Measurements from ENCODE around the gene AGBL3. TPM values are rescaled to one million over a fixed set of nuclear protein-coding genes. Genes with fewer than 3 reads are reported as not detected.
A peak's percentile ranks its signal among the peaks of the same experiment; 100 is the strongest.
"Not testable (repeated sequence)": the region's sequence is repeated elsewhere in the genome, so short reads cannot be mapped to it uniquely, and the experiment has no call there.

AGBL3 gene
- total RNA-seq, 1 donor from 2014 or later, result 5.3 TPM

DNA sequence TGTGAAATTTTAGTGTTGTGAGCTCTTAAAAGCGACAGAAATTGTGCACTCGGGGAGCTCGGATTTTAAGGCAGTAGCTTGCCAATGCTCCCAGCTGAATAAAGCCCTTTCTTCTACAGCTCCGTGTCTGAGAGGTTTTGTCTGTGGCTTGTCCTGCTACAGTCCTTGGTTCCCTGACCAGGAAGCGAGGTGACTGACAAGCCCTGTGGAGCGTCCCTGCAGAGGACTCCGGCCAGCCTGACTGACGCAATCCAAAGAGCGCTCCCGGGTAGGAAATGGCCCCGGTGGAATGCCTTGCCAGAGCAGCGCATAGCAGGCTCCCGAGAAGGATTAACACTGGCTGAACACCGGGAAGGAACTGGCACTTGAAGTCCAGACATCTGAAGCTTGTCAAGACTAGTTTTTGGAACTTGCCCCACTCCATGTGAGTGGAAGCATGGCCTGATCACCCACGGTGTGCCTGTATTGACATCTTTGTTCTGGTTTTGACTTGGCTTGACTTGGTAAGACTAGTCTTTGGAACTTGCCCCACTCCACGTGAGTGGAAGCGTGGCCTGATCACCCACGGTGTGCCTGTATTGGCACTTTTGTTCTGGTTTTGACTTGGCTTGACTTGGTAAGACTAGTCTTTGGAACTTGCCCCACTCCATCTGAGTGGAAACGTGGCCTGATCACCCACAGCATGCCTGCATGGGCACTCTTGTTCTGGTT lies 185.4 kb downstream of the AGBL3 start:
- DNase-seq (ENCODE audit: low spot score), result not testable (repeated sequence)
- peak; percentile 36 for ATAC-seq
- intact Hi-C loops (cut with DNase I), result loop anchor here (10.0 kb wide), 1 partner anchor 177 kb away; no protein-coding TSS in a partner anchor

- not testable (repeated sequence) for ATAC-seq; DNase-seq (ENCODE audit: low spot score)
- intact Hi-C loops (cut with DNase I), result loop anchor here (10.0 kb wide), 1 partner anchor 179 kb away; no protein-coding TSS in a partner anchor
Measured at GRCh38 chr7:135173916-135174315, 187.6 kb downstream of the AGBL3 start.

DNA sequence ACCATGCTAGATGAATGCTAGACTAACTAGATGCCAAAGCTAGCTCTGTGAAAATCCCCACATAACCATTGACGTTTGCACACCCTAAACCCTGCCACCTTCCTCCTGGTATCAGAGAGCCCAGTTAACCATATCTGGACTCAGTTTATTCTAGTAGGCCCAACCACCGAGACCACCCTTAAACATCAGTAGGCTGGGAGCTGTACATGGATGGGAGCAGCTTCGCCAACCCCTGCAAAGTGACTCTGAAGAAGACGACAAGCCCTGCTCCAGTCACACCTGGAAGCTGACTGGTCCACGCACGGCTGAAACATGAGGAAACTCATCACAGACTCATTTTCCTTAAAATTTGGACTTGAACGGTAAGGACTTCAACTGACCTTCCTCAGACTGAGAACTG lies 188.6 kb downstream of the AGBL3 start:
- DNase-seq (ENCODE audit: low spot score) (no peak), ATAC-seq (no peak)
- intact Hi-C loops (cut with DNase I), result loop anchor here (10.0 kb wide), 1 partner anchor 180 kb away; no protein-coding TSS in a partner anchor

DNA sequence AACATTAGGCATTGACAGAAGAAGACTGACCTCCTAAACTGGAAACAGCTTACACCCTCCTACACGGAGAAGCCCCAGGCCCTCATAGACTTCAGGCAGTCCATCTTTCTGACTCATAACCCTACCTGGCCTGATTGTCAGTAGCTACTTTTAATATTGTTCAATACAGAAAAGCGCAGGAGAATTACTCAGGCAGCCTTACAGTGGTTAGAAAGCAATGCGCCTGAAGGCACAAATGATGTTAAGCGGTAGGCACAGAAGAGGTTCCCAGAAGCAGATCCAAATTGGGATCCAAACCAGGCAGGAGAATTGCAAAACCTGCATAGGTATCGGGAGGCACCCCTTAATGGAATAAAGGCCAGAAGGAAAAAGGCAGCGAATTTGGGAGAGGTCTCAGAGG lies 189.6 kb downstream of the AGBL3 start:
- no peak for ATAC-seq
- no peak for DNase-seq (ENCODE audit: low spot score)
- intact Hi-C loops (cut with DNase I), result loop anchor here (10.0 kb wide), 1 partner anchor 181 kb away; no protein-coding TSS in a partner anchor

DNA sequence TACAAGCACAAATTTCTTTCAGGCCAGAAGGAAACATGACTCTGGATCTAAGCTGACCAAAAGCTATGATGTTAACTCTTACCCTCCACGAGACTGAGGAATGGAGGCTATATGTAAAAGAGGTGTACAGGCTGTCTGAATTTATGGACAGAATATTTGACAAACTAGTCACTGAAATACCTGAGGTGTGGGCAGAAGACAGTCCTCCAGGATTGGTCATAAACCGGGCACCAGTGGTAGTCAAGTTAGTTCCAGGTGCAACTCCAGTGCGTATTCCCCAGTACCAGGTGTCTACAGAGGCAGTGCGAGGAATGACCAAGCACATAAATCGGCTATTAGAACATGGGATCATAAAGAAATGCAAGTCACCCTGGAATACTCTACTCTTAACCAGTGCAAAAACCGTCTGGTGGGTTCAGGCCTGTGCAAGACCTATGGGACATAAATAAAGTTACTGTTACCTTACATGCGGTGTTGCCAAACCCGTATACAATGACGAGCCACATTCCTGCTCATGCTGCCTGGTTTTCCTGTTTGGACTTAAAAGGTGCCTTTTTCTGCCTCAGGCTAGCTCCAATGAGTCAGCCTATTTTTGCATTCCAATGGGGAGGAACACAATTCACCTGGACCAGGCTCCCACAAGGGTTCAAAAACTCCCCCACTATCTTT lies 190.9 kb downstream of the AGBL3 start:
- intact Hi-C loops (cut with DNase I), result loop anchor here (10.0 kb wide), 1 partner anchor 182 kb away; no protein-coding TSS in a partner anchor
- ATAC-seq, result no peak
- no peak for DNase-seq (ENCODE audit: low spot score)

GRCh38 chr7:135178364-135178763 lies 192.1 kb downstream of the AGBL3 start:
- ATAC-seq (no peak), DNase-seq (ENCODE audit: low spot score) (no peak)
- intact Hi-C loops (cut with DNase I), result loop anchor here (10.0 kb wide), 1 partner anchor 184 kb away; no protein-coding TSS in a partner anchor

- intact Hi-C loops (cut with DNase I), result loop anchor here (10.0 kb wide), 1 partner anchor 185 kb away; no protein-coding TSS in a partner anchor
- ATAC-seq (no peak), DNase-seq (ENCODE audit: low spot score) (no peak)
Measured at GRCh38 chr7:135179321-135179925, 193.1 kb downstream of the AGBL3 start.

DNA sequence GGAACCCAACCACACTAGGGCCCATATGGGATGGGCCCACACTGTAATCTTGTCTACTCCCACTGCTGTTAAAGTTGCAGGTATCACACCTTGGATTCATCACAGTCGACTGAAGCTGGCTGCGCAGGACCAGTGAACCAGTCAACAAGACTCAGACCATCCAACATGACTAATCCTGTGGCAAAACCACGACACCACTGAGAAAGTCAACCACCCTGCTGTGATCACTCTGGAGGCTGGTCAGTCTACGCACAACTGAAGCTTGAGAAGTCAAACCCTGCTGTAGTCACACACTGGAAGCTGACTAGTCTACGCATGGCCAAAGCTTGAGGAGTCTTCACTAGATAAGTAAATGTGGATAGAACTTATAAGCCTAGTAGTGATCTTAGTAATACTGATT lies 193.8 kb downstream of the AGBL3 start:
- no peak for ATAC-seq
- intact Hi-C loops (cut with DNase I), result no loop called here

GRCh38 chr7:135181261-135181928 lies 195.1 kb downstream of the AGBL3 start:
- DNase-seq (ENCODE audit: low spot score) (no peak), ATAC-seq (no peak)
- intact Hi-C loops (cut with DNase I), result no loop called here

More for the DNA sequence above, 193.8 kb downstream of the AGBL3 start:
- no peak for DNase-seq (ENCODE audit: low spot score)

GRCh38 chr7:135181929-135182678 lies 195.8 kb downstream of the AGBL3 start:
- DNase-seq (ENCODE audit: low spot score) (no peak), ATAC-seq (no peak)
- intact Hi-C loops (cut with DNase I), result no loop called here

GRCh38 chr7:135183478-135183877 lies 197.2 kb downstream of the AGBL3 start:
- intact Hi-C loops (cut with DNase I), result no loop called here
- no peak for ATAC-seq

GRCh38 chr7:135184254-135184841 lies 198.0 kb downstream of the AGBL3 start:
- DNase-seq (ENCODE audit: low spot score) (no peak), ATAC-seq (no peak)
- intact Hi-C loops (cut with DNase I), result no loop called here

More at GRCh38 chr7:135183478-135183877, 197.2 kb downstream of the AGBL3 start:
- DNase-seq (ENCODE audit: low spot score), result no peak

Other genes starting within 250 kb of the AGBL3 start
- gene CALD1, start 206.9 kb upstream of the AGBL3 start, total RNA-seq, result 534 TPM
- gene TMEM140, start 161.6 kb downstream of the AGBL3 start, total RNA-seq, result 29.4 TPM
- 39.8 TPM for gene CYREN, start 184.2 kb downstream of the AGBL3 start, total RNA-seq
- gene WDR91, start 225.0 kb downstream of the AGBL3 start, total RNA-seq, result 32.7 TPM
- not detected for gene STRA8, start 247.3 kb downstream of the AGBL3 start, total RNA-seq